Measurements from ENCODE around the gene ACSF3.

Gene ACSF3

DNA sequence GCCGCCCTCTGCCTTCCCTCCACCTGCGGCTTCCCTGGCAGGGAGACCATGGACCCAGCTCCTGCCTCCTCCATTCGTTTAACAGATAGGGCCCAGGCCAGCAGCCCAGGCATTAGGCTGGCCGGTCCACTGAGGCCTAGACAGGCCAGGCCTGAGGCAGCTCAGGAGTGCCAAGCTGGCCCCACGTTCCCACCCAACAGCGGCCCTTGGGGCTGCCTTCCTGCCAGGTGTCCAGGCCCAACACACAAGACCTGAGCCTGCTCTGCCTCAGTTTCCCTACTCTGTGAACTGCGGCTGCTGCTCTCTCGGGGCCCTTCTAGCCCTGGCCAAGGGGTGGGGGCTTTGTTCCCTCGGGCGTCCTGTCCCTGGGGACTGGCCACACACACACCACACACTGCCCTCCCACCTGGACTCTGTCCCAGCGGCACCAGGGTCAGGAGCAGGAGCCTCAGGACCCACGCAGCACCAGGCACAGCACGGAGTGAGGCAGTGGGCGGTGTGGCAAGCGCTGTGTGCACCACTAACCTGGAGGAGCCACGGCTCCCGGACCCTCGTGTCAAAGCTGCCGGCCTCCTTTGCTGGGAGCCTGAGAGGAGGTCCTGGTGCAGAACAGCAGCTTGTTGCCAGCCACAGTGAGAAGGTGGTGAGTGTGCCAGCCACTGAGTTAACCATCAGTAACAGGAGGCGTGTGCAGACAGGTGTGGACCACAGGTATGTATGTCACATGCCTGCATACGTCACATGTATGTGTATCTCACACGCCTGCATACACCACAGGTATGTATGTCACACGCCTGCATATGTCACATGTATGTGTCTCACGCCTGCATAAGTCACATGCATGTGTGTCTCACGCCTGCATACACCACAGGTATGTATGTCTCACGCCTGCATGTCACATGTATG is 63.3 kb downstream of the ACSF3 start:
- TF ChIP-seq, protein P1, sequence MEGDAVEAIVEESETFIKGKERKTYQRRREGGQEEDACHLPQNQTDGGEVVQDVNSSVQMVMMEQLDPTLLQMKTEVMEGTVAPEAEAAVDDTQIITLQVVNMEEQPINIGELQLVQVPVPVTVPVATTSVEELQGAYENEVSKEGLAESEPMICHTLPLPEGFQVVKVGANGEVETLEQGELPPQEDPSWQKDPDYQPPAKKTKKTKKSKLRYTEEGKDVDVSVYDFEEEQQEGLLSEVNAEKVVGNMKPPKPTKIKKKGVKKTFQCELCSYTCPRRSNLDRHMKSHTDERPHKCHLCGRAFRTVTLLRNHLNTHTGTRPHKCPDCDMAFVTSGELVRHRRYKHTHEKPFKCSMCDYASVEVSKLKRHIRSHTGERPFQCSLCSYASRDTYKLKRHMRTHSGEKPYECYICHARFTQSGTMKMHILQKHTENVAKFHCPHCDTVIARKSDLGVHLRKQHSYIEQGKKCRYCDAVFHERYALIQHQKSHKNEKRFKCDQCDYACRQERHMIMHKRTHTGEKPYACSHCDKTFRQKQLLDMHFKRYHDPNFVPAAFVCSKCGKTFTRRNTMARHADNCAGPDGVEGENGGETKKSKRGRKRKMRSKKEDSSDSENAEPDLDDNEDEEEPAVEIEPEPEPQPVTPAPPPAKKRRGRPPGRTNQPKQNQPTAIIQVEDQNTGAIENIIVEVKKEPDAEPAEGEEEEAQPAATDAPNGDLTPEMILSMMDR (IDR thresholded peaks at IDR 0.05; ENCODE audit: low read depth, low read length), result no peak
- H3K4me3 ChIP-seq (ENCODE audit: low read depth, low read length), result no peak overlapping the region

DNA sequence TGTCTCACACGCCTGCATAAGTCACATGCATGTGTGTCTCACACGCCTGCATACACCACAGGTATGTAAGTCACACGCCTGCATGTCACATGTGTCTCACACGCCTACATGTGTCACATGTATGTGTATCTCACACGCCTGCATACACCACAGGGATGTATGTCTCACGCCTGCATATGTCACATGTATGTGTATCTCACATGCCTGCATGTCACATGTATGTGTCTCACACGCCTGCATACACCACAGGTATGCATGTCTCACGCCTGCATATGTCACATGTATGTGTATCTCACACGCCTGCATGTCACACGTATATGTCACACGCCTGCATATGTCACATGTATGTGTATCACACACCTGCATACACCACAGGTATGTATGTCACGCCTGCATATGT is 64.1 kb downstream of the ACSF3 start:
- TF ChIP-seq, protein P1 (IDR thresholded peaks at IDR 0.05; ENCODE audit: low read depth, low read length), result no peak
- H3K4me3 ChIP-seq (ENCODE audit: low read depth, low read length), result no peak overlapping the region

DNA sequence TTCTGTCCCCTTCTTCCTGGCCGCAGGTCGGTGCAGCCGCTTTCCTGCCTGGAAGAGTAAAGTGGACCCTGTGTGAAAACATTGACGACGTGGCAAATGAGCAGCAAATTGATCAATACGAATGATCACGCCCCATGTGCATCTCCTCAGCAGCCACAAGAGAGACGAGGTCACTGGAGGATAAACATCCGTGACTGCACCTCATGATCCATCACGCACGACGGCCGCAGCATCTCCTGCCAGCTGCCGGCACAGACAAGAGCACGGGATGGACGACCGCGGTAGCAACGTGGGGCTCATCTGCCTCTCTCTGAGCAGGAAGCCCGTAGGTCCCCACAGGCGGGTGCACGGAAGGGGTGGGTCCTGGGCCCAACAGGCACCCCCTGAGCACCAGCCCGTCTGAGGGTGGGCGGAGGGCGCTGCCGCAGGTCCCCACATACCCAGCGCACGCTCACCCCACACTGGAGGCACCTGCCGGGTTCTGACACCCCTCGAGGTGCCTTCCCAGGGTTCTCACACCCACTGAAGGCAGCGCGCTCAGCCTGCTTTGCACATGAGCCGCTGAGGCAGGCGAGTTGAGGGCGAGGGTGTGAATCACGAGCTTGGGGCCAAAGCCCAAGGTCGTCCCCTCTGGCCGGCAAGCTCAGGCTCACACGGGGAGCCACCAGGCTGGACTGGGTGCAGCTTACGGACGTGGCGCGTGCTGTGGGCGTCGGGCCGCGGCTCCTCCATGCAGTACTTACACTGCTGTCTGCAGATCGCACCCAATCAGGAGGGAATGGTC is 65.6 kb downstream of the ACSF3 start:
- no peak overlapping the region for H3K4me3 ChIP-seq (ENCODE audit: low read depth, low read length)
- TF ChIP-seq, protein P1 (IDR thresholded peaks at IDR 0.05; ENCODE audit: low read depth, low read length), result no peak

DNA sequence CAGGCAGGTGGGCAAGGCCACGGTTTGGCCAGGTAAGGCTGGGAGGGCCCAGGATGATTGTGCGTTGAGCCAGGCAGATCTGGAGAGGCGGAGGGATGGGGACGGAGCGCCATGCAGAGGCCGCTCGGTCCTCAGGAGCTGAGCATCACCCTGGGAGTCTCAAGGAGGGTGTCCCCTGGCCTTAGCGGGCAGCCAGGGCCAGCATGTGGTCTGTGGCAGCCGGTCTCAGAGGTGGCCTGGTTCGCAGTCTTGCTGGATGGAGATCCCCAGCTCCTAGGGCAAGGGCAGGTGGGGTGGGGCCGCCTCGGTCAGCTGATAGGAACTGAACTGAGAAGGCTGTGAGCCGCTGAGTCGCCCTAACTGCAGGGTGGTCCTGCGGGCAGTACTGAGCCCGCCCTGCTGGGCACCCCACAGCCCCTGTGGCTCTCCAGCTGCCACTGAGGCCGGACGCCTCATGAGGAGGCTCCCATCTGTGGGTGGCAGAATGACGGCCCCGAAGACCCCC is 66.2 kb downstream of the ACSF3 start:
- TF ChIP-seq, protein P1 (IDR thresholded peaks at IDR 0.05; ENCODE audit: low read depth, low read length), result no peak

DNA sequence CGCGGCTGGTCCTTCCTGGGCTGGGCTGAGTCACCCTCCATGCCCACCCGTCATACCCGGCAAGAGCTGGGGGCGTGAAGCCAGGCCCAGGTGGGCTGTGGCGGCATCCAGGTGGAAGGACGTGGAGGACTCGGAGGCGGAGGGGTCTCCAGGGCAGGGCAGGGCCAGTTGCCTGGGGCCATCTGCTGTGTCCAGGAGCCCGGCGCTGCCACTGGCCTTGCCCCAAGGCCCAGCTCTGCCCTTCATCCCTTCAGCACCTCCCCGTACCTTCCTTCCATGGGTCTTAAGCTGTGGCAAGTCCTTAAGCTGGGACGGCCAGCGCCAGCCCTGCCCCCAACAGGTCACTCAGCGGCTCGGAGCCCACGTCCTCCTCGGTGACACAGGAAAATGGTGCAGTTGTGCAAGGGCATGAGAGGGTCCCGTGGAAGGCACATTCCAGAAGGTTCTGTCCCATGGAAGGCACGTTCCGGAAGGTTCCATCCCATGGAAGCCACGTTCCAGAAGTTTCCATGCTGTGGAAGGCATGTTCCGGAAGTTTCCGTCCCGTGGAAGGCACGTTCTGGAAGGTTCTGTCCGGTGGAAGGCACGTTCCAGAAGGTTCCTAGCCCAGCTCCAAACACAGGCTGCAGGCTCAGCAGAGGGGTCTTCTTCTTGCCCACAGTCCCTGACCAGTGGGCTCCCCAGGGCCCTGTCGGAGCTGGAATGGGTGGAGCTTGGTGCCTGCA is 67.5 kb downstream of the ACSF3 start:
- TF ChIP-seq, protein P1 (IDR thresholded peaks at IDR 0.05; ENCODE audit: low read depth, low read length), result no peak
- H3K4me3 ChIP-seq (ENCODE audit: low read depth, low read length), result no peak overlapping the region

More for the DNA sequence above, 66.2 kb downstream of the ACSF3 start:
- no peak overlapping the region for H3K4me3 ChIP-seq (ENCODE audit: low read depth, low read length)

DNA sequence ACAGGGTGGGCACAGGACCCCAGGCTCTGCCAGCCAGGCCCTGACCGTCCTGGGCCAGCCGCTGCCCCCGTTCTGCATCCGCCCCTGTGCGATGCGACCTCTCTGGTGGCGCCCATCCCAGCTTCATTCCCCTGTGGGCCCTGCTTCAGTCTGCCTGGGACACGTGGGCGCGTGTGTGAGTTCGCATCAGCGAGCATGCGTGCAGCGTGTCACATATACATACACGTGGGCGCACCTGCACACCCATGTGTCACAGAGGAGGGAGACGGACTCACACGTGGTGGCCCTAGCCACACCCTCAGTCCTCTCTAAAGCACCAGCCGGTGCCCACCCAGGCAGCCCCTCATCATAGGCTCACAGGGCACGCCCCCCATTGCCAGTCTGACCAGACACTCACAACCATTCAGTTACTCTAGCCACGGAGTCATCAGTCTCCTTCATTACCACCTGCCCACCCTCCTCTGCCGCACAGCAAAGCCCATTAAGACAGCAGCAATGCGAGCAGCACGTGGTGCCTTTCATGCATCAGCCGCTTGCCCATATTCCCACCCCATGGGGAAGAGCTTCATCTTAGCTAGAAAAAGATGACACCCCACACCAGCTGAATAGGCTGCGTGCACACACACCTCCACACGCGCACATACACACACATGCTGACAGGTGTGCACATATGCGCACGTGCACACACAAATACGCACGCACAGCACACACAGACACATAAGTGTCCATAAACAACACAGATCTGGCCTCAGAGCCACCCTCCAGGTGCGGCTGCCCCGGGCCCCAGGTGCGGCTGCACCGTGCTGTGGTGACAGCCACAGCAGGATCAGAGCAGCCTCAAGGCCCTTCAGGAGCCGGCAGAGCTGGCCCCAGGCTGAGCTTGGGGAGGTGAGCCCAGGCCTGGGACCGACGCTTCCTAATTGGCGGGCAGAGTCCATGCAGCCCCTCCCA is 68.4 kb downstream of the ACSF3 start:
- TF ChIP-seq, protein P1 (IDR thresholded peaks at IDR 0.05; ENCODE audit: low read depth, low read length), result no peak
- H3K4me3 ChIP-seq (ENCODE audit: low read depth, low read length), result no peak overlapping the region
